Measurements from ENCODE around the gene SYT17.

DNA sequence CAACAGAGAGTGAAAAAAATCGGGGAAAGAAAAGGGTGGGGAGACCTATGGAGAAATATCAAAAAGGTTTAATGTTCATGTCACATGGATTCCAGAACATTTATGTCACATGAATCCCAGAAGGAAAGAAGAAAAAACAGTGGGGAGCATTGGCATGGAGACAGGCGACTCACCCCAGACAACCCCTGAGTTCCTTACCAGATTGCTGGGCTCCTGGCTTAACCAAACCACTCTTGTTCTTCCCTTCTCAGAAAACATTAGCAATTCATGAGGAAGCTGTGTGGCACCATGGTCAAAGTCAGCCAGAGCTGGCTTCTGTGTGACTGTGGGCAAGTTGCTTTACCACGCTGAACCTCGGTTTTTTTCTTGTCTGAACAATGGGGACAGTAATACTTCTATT lies 67.8 kb downstream of the SYT17 start:
- TF ChIP-seq EZH2phosphoT487 (IDR thresholded peaks at IDR 0.05; ENCODE audit: insufficient read depth, low read depth), result no peak
- no peak for TF ChIP-seq EZH2 (IDR thresholded peaks at IDR 0.05; ENCODE audit: insufficient read depth, poor library complexity, severe bottlenecking)
